ENCODE measurements around the gene RHBDL1.

RHBDL1 gene

GRCh38 chr16:693364-693763, 17.9 kb downstream of the RHBDL1 start:
- Histone ChIP-seq H3K36me3 (ENCODE audit: insufficient read depth, low read length) (no peaks in the 10 kb centered on the region), H3K4me1 (ENCODE audit: insufficient read depth, low read length, poor library complexity, severe bottlenecking) (peaks cover 9% of the 10 kb centered on the region), H3K4me3 (ENCODE audit: low read length, poor library complexity, severe bottlenecking) (no peak overlapping the region), H3K9me2 (replicated peaks; ENCODE audit: low read depth, low read length) (no peaks in the 10 kb centered on the region), H3K27me3 (ENCODE audit: insufficient read depth, low read length, poor library complexity, severe bottlenecking) (no peaks in the 10 kb centered on the region), H3K79me2 (ENCODE audit: insufficient read depth, low read length) (peaks cover 8% of the 10 kb centered on the region), H3F3A (ENCODE audit: low read depth) (no peaks in the 10 kb centered on the region), H3K9ac (ENCODE audit: low read depth, low read length, poor library complexity, severe bottlenecking) (no peak overlapping the region), H3K4me2 (ENCODE audit: low read depth, low read length, poor library complexity, severe bottlenecking) (no peak overlapping the region), H2AFZ (ENCODE audit: low read length) (no peak overlapping the region), H3K9me3 (ENCODE audit: insufficient read depth, low read depth, low read length) (no peaks in the 10 kb centered on the region), H4K20me1 (ENCODE audit: insufficient read depth, low read length, poor library complexity, severe bottlenecking) (no peaks in the 10 kb centered on the region)
- TF ChIP-seq CTCF (conservative IDR thresholded peaks at IDR 0.05; ENCODE audit: low read length) (no peak), EZH2phosphoT487 (IDR thresholded peaks at IDR 0.05; ENCODE audit: borderline replicate concordance) (no peak)

GRCh38 chr16:693766-694165, 18.3 kb downstream of the RHBDL1 start:
- no peak overlapping the region for H3K9ac ChIP-seq (ENCODE audit: low read depth, low read length, poor library complexity, severe bottlenecking)
- no peaks in the 10 kb centered on the region for H3K36me3 ChIP-seq (ENCODE audit: insufficient read depth, low read length)
- H3F3A ChIP-seq (ENCODE audit: low read depth) = no peaks in the 10 kb centered on the region
- H3K27me3 ChIP-seq (ENCODE audit: insufficient read depth, low read length, poor library complexity, severe bottlenecking) = no peaks in the 10 kb centered on the region
- H4K20me1 ChIP-seq (ENCODE audit: insufficient read depth, low read length, poor library complexity, severe bottlenecking) = no peaks in the 10 kb centered on the region
- H3K79me2 ChIP-seq (ENCODE audit: insufficient read depth, low read length) = peaks cover 8% of the 10 kb centered on the region
- H2AFZ ChIP-seq (ENCODE audit: low read length) = no peak overlapping the region
- no peak overlapping the region for H3K4me2 ChIP-seq (ENCODE audit: low read depth, low read length, poor library complexity, severe bottlenecking)
- TF ChIP-seq EZH2phosphoT487 (IDR thresholded peaks at IDR 0.05; ENCODE audit: borderline replicate concordance) (no peak), CTCF (conservative IDR thresholded peaks at IDR 0.05; ENCODE audit: low read length) (no peak)
- H3K9me3 ChIP-seq (ENCODE audit: insufficient read depth, low read depth, low read length) = no peaks in the 10 kb centered on the region
- peaks cover 9% of the 10 kb centered on the region for H3K4me1 ChIP-seq (ENCODE audit: insufficient read depth, low read length, poor library complexity, severe bottlenecking)
- H3K4me3 ChIP-seq (ENCODE audit: low read length, poor library complexity, severe bottlenecking) = no peak overlapping the region
- H3K9me2 ChIP-seq (replicated peaks; ENCODE audit: low read depth, low read length) = no peaks in the 10 kb centered on the region

DNA sequence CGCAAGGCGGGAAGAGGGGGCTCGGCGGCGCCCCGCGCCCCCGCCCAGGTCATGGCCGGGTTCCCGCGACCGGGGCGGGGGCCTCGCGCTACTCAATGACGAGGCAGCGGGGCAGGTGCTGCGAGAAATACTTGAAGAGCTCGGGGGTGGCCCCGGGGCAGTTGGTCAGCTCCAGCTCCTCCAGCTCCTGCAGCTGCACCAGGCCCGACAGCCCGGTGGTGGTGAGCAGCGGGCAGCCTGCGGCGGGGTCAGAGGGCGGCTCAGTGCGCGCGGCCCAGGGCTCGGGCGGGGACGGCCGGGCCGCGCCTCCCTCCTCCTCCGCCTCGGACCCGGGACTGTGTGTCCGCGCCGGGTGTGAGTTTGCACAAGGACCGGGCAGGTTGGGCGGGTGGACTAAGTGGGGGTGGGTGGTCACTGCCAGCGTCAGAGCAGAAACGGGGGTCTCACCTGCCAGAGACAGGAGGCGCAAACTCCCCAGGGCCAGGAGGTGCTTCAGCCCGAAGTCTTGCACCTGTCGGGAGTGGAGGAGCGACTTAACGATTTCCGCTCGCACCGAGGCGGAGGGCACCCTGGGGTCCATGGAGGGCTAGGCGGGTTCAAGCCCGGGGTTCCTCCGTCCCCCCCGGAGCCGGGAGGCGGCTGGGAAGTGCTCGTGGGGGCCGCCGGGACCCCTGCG, 18.9 kb downstream of the RHBDL1 start:
- Histone ChIP-seq H3K79me2 (ENCODE audit: insufficient read depth, low read length) (peaks cover 5% of the 10 kb centered on the region), H3K9ac (ENCODE audit: low read depth, low read length, poor library complexity, severe bottlenecking) (no peak overlapping the region), H3K9me3 (ENCODE audit: insufficient read depth, low read depth, low read length) (no peaks in the 10 kb centered on the region), H3F3A (ENCODE audit: low read depth) (no peaks in the 10 kb centered on the region), H3K9me2 (replicated peaks; ENCODE audit: low read depth, low read length) (no peaks in the 10 kb centered on the region), H4K20me1 (ENCODE audit: insufficient read depth, low read length, poor library complexity, severe bottlenecking) (no peaks in the 10 kb centered on the region), H3K36me3 (ENCODE audit: insufficient read depth, low read length) (no peaks in the 10 kb centered on the region), H3K4me1 (ENCODE audit: insufficient read depth, low read length, poor library complexity, severe bottlenecking) (peaks cover 5% of the 10 kb centered on the region), H3K4me3 (ENCODE audit: low read length, poor library complexity, severe bottlenecking) (no peak overlapping the region), H3K4me2 (ENCODE audit: low read depth, low read length, poor library complexity, severe bottlenecking) (no peak overlapping the region), H3K27me3 (ENCODE audit: insufficient read depth, low read length, poor library complexity, severe bottlenecking) (no peaks in the 10 kb centered on the region), H2AFZ (ENCODE audit: low read length) (no peak overlapping the region)
- no peak for TF ChIP-seq EZH2phosphoT487 (IDR thresholded peaks at IDR 0.05; ENCODE audit: borderline replicate concordance)
- TF ChIP-seq CTCF (conservative IDR thresholded peaks at IDR 0.05; ENCODE audit: low read length) = no peak
